H54 (cell line): Measurements from ENCODE around the gene ITPKB.
"Not testable (repeated sequence)": the region's sequence is repeated elsewhere in the genome, so short reads cannot be mapped to it uniquely, and the experiment has no call there.

ENCODE experiments used
- DNase-seq: peaks from one replicate; pipeline ENCODE4 v3.0.0; 2011; ENCODE audit warnings: low spot score, mixed read lengths; ENCODE audit not compliant: insufficient read length
- FAIRE-seq: peaks from 3 replicates; lab custom pipeline; 2011; peaks lifted over from hg19 to GRCh38; lab: Jason Lieb, UNC
- POLR2A ChIP-seq: IDR thresholded peaks from 2 replicates; pipeline ENCODE4 v1.6.1; 2011; ENCODE audit warnings: low read depth, mild to moderate bottlenecking, low read length

The ITPKB gene

GRCh38 chr1:226606311-226607267 lies 132.5 kb downstream of the ITPKB start:
- TF ChIP-seq POLR2A: no peak
- FAIRE-seq: no peak
- DNase-seq: no peak

- DNase-seq (no peak), FAIRE-seq (no peak)
- no peak for TF ChIP-seq POLR2A
Observed at GRCh38 chr1:226605318-226605950, 133.6 kb downstream of the ITPKB start.

- TF ChIP-seq POLR2A: no peak
- FAIRE-seq: no peak
- no peak for DNase-seq
Observed at GRCh38 chr1:226604560-226605317, 134.3 kb downstream of the ITPKB start.

- DNase-seq: no peak
- no peak for FAIRE-seq
Observed at GRCh38 chr1:226603858-226604559, 135.1 kb downstream of the ITPKB start.

GRCh38 chr1:226603022-226603857 lies 135.8 kb downstream of the ITPKB start:
- TF ChIP-seq POLR2A: no peak
- FAIRE-seq (no peak), DNase-seq (no peak)

More at GRCh38 chr1:226603858-226604559, 135.1 kb downstream of the ITPKB start:
- no peak for TF ChIP-seq POLR2A

- DNase-seq (no peak), FAIRE-seq (no peak)
- TF ChIP-seq POLR2A: no peak
Observed at GRCh38 chr1:226602186-226603021, 136.7 kb downstream of the ITPKB start.

GRCh38 chr1:226601456-226601855 lies 137.6 kb downstream of the ITPKB start:
- DNase-seq (no peak), FAIRE-seq (no peak)
- no peak for TF ChIP-seq POLR2A

GRCh38 chr1:226600254-226600653 lies 138.8 kb downstream of the ITPKB start:
- no peak for DNase-seq

GRCh38 chr1:226599636-226600238 lies 139.3 kb downstream of the ITPKB start:
- no peak for DNase-seq

More at GRCh38 chr1:226600254-226600653, 138.8 kb downstream of the ITPKB start:
- FAIRE-seq: no peak
- TF ChIP-seq POLR2A: no peak

GRCh38 chr1:226598955-226599354 lies 140.1 kb downstream of the ITPKB start:
- DNase-seq, FAIRE-seq: not testable (repeated sequence)

More at GRCh38 chr1:226599636-226600238, 139.3 kb downstream of the ITPKB start:
- TF ChIP-seq POLR2A: no peak
- no peak for FAIRE-seq

- FAIRE-seq (no peak), DNase-seq (no peak)
- no peak for TF ChIP-seq POLR2A
Observed at GRCh38 chr1:226598455-226598849, 140.6 kb downstream of the ITPKB start.
